ENCODE results near the gene SH3RF3.

SH3RF3 gene

DNA sequence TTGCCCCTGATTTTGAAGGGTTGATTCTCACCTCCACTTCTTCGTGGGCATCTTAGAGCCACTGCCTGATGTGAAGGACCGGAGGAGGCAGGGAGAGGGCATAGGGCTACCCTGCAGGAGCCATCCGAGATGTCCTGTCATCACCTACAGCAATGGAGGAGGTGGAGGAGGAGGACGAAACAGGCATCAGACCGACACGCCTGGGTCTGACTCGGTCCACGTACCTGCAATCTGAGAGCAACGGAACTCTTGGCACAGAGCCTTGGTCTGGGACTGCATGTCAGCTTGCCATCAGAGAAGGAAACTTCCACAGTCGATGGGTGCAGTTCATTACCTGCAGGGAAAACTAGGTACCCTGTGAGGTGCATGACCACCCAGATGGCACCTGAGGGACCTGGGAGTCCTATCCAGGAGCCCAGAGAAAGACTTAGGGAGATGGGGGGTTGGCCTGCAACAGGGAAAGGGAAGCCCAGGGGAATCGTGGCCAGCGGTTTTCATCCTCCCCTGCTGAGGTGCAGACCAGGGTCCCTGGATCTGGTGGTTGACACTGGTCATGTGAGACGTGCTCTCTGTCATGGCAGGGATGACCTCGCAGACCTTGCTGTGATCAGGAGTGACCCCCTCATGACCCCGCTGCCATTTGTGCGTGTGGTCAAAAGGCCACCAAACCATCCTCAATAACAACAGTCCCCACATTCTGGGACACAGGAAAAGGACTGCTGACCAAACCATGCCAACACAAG is 293.9 kb downstream of the SH3RF3 start:
- TF ChIP-seq YY1 (IDR thresholded peaks at IDR 0.05; ENCODE audit: insufficient read depth, insufficient read length) (no peak), ZNF274 (IDR thresholded peaks at IDR 0.05; ENCODE audit: low read depth, low read length) (no peak), SUZ12 (IDR thresholded peaks at IDR 0.05; ENCODE audit: extremely low read depth, insufficient read depth, insufficient read length) (no peak)
- DNase-seq (ENCODE audit: low read depth, low spot score), result no peak
- Histone ChIP-seq H3K9ac (ENCODE audit: insufficient read length, low read depth) (no peak overlapping the region), H3K9me3 (ENCODE audit: insufficient read depth, low read length) (no peaks in the 10 kb centered on the region), H3K4me1 (ENCODE audit: insufficient read depth, insufficient read length) (no peaks in the 10 kb centered on the region), H3K27me3 (ENCODE audit: insufficient read depth, insufficient read length) (peaks cover under 1% of the 10 kb centered on the region), H3K4me3 (ENCODE audit: insufficient read length, low read depth) (no peak overlapping the region), H3K36me3 (ENCODE audit: insufficient read depth, insufficient read length, low read length) (no peaks in the 10 kb centered on the region)

DNA sequence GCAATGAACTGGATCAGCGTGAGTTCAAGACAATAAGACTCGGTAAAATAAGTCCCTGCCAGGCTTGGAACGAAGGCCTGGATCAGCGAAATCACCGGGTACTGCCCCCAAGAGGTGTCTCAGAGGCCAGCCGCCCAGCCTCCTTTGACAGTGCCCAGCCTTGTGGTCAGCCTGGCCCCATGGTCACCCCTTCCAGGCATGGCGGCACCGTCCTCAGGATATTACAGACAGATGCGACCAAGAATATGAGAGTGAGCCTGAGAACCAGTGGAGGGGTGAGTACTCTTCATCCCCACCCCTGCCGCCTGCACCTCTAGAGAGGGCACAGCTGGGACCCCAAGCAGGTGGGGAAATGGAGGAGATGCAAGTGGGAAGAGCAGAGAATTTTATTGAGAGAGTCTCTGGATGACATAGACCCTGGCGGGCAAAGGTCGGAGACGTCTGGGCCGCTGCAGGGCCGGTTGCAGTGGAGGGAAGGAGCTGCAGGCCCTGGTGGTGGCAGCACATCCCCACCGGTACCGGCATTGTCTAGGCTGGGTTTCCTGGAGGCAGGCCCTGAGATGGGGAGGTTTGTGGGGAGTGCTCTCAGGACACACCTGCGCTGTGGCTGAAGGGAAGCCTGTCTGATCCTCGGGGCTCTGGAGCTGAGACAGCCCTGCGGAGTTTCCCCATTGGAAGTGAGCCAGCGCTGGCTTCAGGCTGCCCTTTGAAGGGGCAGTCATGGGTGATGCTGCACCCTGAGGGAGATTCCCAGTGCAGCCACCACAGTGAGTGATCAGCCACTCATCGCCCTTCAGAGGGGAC is 294.8 kb downstream of the SH3RF3 start:
- Histone ChIP-seq H3K36me3 (ENCODE audit: insufficient read depth, insufficient read length, low read length) (no peaks in the 10 kb centered on the region), H3K4me1 (ENCODE audit: insufficient read depth, insufficient read length) (peaks cover 1% of the 10 kb centered on the region), H3K9ac (ENCODE audit: insufficient read length, low read depth) (no peak overlapping the region), H3K27me3 (ENCODE audit: insufficient read depth, insufficient read length) (no peaks in the 10 kb centered on the region), H3K9me3 (ENCODE audit: insufficient read depth, low read length) (no peaks in the 10 kb centered on the region), H3K4me3 (ENCODE audit: insufficient read length, low read depth) (no peak overlapping the region)
- TF ChIP-seq YY1 (IDR thresholded peaks at IDR 0.05; ENCODE audit: insufficient read depth, insufficient read length) (no peak), ZNF274 (IDR thresholded peaks at IDR 0.05; ENCODE audit: low read depth, low read length) (no peak), SUZ12 (IDR thresholded peaks at IDR 0.05; ENCODE audit: extremely low read depth, insufficient read depth, insufficient read length) (no peak)
- DNase-seq (ENCODE audit: low read depth, low spot score), result no peak

DNA sequence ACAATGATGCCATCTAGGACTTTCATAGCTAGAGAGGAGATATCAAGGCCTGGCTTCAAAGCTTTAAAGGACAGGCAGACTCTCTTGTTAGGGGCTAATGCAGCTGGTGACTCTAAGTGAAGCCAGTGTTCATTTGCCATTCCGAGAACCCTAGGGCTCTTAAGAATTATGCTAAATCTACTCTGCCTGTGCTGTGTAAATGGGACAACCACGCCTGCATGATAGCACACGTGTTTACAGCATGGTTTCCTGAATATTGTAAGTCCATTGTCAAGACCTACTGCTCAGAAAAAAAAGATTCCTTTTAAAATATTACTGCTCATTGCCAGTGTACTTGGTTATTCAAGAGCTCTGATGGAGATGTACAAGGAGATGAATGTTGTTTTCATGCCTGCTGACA is 296.4 kb downstream of the SH3RF3 start:
- TF ChIP-seq ZNF274 (IDR thresholded peaks at IDR 0.05; ENCODE audit: low read depth, low read length) (no peak), SUZ12 (IDR thresholded peaks at IDR 0.05; ENCODE audit: extremely low read depth, insufficient read depth, insufficient read length) (no peak), YY1 (IDR thresholded peaks at IDR 0.05; ENCODE audit: insufficient read depth, insufficient read length) (no peak)

DNA sequence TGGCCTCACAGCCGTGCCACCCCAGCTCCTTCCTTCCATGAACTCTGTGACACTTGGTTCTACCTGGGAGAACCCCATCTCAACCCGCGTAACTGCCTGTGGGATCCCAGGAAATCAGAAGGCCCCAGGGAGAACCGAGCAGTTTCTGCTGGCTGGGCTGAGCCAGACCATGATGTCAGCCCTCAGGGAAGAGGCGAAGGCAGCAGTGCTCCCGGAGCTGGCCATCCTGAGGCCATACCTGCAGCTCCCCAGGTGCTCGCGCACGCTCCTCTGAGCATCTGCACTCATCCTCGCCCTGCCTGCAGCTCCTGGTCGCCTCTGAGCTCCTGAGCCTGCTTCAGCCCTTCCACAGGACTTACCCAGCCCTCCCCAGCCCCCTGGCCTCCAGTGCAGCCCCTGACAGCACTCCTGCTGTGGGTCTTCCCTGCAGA is 298.7 kb downstream of the SH3RF3 start:
- no peak for DNase-seq (ENCODE audit: low read depth, low spot score)
- Histone ChIP-seq H3K9ac (ENCODE audit: insufficient read length, low read depth) (no peak overlapping the region), H3K4me1 (ENCODE audit: insufficient read depth, insufficient read length) (peaks cover 9% of the 10 kb centered on the region), H3K27me3 (ENCODE audit: insufficient read depth, insufficient read length) (no peaks in the 10 kb centered on the region), H3K9me3 (ENCODE audit: insufficient read depth, low read length) (no peaks in the 10 kb centered on the region), H3K36me3 (ENCODE audit: insufficient read depth, insufficient read length, low read length) (no peaks in the 10 kb centered on the region), H3K4me3 (ENCODE audit: insufficient read length, low read depth) (no peak overlapping the region)
- no peak for TF ChIP-seq ZNF274 (IDR thresholded peaks at IDR 0.05; ENCODE audit: low read depth, low read length)
- TF ChIP-seq YY1 (IDR thresholded peaks at IDR 0.05; ENCODE audit: insufficient read depth, insufficient read length), result no peak
- TF ChIP-seq SUZ12 (IDR thresholded peaks at IDR 0.05; ENCODE audit: extremely low read depth, insufficient read depth, insufficient read length), result no peak

More for the DNA sequence above, 296.4 kb downstream of the SH3RF3 start:
- DNase-seq (ENCODE audit: low read depth, low spot score), result no peak
- peaks cover 9% of the 10 kb centered on the region for H3K4me1 ChIP-seq (ENCODE audit: insufficient read depth, insufficient read length)
- no peaks in the 10 kb centered on the region for H3K27me3 ChIP-seq (ENCODE audit: insufficient read depth, insufficient read length)
- no peaks in the 10 kb centered on the region for H3K9me3 ChIP-seq (ENCODE audit: insufficient read depth, low read length)
- H3K4me3 ChIP-seq (ENCODE audit: insufficient read length, low read depth), result no peak overlapping the region
- H3K36me3 ChIP-seq (ENCODE audit: insufficient read depth, insufficient read length, low read length), result no peaks in the 10 kb centered on the region
- H3K9ac ChIP-seq (ENCODE audit: insufficient read length, low read depth), result no peak overlapping the region

DNA sequence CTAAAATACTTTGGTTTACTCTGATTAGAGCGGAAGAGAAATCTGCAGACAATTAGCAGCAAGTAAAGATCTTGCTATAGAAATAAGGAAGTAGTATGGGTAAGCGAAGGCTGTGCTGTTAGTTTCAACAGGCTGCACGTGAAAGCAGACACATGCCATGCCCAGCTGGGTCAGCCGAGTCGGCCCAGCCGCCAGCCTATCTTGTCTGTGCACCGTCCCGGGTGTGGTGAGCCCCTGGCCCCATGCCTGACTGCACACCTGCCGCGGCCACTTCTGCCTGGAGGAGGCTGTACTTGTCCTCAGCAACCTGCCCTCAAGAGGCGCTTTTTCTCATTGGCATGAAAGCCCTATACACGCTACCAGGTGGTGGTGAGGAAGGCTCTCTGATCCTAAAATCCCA is 299.3 kb downstream of the SH3RF3 start:
- TF ChIP-seq YY1 (IDR thresholded peaks at IDR 0.05; ENCODE audit: insufficient read depth, insufficient read length) (no peak), ZNF274 (IDR thresholded peaks at IDR 0.05; ENCODE audit: low read depth, low read length) (no peak), SUZ12 (IDR thresholded peaks at IDR 0.05; ENCODE audit: extremely low read depth, insufficient read depth, insufficient read length) (no peak)
- Histone ChIP-seq H3K9me3 (ENCODE audit: insufficient read depth, low read length) (no peaks in the 10 kb centered on the region), H3K4me3 (ENCODE audit: insufficient read length, low read depth) (no peak overlapping the region), H3K9ac (ENCODE audit: insufficient read length, low read depth) (no peak overlapping the region), H3K27me3 (ENCODE audit: insufficient read depth, insufficient read length) (no peaks in the 10 kb centered on the region), H3K4me1 (ENCODE audit: insufficient read depth, insufficient read length) (peaks cover 9% of the 10 kb centered on the region), H3K36me3 (ENCODE audit: insufficient read depth, insufficient read length, low read length) (no peaks in the 10 kb centered on the region)
- DNase-seq (ENCODE audit: low read depth, low spot score), result no peak

DNA sequence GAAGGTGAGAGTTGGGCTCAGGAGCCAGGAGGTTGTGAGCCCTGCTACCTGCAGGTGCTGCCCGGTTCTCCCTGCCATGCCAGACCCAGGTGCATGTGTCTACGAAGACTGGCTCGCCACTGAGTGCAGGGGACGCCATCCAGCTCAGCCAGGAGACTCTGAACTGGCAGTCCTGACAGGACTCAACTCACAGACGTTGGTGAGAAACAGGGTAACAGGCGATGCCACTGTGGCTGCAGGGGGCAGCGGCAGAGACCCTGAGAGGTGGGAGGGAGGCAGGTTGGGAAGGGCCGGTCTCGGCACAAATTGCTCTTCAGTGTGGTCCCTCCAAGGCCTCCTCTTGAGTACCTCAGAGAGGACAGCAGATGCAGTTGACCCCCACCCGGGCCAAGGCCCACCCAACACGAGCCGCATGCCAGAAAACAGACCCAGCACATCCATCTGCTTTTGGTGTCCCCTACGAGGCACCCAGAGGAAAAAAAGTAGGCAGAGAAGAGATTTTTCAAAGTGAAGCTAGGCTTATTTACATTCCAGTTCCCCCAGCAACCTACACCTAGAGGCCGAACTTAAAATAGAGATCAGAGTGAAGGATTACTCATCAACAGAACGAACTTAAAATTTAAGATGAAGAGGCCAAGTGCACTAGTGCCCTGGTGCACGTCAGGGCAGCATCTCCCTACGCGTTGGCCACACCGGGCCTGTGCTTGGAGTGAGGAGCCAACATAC is 300.0 kb downstream of the SH3RF3 start:
- Histone ChIP-seq H3K36me3 (ENCODE audit: insufficient read depth, insufficient read length, low read length) (no peaks in the 10 kb centered on the region), H3K9ac (ENCODE audit: insufficient read length, low read depth) (no peak overlapping the region), H3K9me3 (ENCODE audit: insufficient read depth, low read length) (no peaks in the 10 kb centered on the region), H3K27me3 (ENCODE audit: insufficient read depth, insufficient read length) (no peaks in the 10 kb centered on the region), H3K4me1 (ENCODE audit: insufficient read depth, insufficient read length) (peaks cover 9% of the 10 kb centered on the region), H3K4me3 (ENCODE audit: insufficient read length, low read depth) (no peak overlapping the region)
- TF ChIP-seq SUZ12 (IDR thresholded peaks at IDR 0.05; ENCODE audit: extremely low read depth, insufficient read depth, insufficient read length) (no peak), YY1 (IDR thresholded peaks at IDR 0.05; ENCODE audit: insufficient read depth, insufficient read length) (no peak), ZNF274 (IDR thresholded peaks at IDR 0.05; ENCODE audit: low read depth, low read length) (no peak)
- no peak for DNase-seq (ENCODE audit: low read depth, low spot score)

Measured in NT2/D1 (cell line).